ENCODE measurements around the gene KCNC2. TPM values are rescaled to one million over a fixed set of nuclear protein-coding genes. Genes with fewer than 3 reads are reported as not detected.

KCNC2 gene
- total RNA-seq, 1 experiment from 2014 or later: not detected

- no peak for DNase-seq (ENCODE audit: low read depth)
These were observed 46.8 kb downstream of the KCNC2 start for GRCh38 chr12:75162845-75163244.

DNA sequence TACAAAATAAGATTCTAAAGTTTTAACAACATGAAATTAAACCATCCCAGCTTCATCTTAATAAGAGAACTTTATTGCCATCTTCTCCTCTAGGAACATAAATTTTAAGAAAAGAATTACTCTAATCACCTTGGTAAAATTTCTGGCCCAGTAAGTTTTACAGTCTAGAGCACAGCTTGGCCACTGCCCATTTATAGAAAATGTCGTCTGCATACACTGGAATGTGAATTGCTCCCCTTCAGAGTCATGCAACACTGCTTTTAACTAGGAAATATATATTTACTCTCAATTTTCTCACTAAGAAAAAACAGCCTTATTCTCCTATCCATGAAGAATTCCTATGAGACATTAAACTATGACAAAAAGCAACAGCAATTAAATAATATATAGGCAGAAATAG lies 48.2 kb downstream of the KCNC2 start:
- DNase-seq (ENCODE audit: low read depth): no peak

GRCh38 chr12:75157385-75157784 lies 52.3 kb downstream of the KCNC2 start:
- DNase-seq (ENCODE audit: low read depth): no peak

- peak; percentile 18 for DNase-seq (ENCODE audit: low read depth)
These were observed 53.7 kb downstream of the KCNC2 start for GRCh38 chr12:75155962-75156361.

DNA sequence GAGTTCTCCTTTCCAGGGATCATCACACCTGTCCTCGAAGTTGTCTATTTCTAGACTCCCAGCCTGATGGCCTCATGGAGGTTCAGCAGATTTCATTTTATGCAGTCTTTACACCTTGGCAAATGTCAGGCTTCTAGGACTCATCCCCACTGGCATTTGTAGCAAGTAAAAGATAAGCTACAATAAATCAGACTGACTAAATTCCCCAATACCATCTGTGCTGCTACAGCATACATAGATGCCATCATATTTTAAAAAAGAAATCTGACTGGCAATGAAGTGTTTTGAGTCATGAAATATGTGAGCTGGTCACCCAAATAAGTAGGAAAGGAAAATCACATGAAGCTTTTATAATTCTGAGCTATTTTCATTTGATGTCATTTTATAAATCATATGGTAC lies 55.3 kb downstream of the KCNC2 start:
- DNase-seq (ENCODE audit: low read depth): no peak

GRCh38 chr12:75139196-75139595 lies 70.4 kb downstream of the KCNC2 start:
- no peak for DNase-seq (ENCODE audit: low read depth)

DNA sequence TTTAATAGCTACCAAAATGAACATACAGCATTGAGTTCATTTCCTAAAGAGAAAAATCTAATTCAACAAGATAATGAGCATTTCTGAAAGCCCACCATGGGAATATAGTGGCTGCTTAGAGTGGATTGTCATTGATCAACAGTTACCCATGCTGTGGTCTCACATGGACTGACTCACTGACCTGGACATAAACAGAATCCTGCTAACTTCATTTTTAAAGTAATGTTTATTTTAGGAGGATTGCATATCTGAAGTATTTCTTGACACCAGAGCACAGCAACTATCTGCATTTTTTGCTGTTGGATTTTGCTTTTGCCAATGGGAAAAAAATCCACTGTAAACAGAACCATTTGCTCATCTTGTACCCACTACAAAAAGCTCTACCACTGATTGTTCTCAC lies 71.7 kb downstream of the KCNC2 start:
- no peak for DNase-seq (ENCODE audit: low read depth)

DNA sequence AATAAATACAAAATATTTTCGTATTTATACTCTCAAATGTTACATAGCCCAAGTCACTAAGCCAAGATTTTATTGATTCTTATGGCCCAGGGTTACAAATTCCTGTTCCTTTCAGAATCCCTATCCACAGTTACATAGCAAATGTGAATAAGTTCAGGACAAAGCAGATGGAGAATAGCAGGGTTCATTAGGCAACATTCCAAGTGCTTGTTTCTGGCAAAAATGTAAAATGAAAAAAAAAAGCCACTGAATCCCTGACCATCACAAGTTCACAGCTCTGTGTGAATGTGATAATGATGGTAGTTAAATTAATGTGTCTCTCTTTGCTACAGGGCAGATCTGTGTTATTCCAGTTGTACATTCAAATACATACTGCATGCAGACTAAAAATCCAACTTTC lies 74.6 kb downstream of the KCNC2 start:
- DNase-seq (ENCODE audit: low read depth): no peak

GRCh38 chr12:75130811-75131210 lies 78.8 kb downstream of the KCNC2 start:
- DNase-seq (ENCODE audit: low read depth): no peak

DNA sequence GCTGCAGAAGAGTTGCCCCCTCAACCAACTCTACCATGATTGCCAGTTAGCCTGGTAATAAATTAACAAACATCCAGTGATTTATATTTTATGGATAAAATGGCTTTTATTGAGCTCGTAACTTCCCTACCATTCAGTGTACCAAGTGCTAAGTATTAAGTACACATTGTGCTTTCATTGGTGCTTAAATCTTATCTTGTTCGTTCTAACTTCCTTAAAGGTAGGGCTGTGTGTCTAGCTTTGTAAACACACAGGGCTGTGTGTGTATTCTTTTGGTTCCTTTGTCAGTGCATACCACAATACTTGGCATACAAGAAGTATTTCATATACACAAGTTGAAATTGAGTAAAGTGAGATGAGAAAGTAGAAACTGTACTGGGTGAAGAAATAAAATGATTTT lies 80.4 kb downstream of the KCNC2 start:
- DNase-seq (ENCODE audit: low read depth): no peak

- DNase-seq (ENCODE audit: low read depth): no peak
These were observed 88.5 kb downstream of the KCNC2 start for GRCh38 chr12:75121036-75121705.

- peak; percentile 45 for DNase-seq (ENCODE audit: low read depth)
These were observed 89.3 kb downstream of the KCNC2 start for GRCh38 chr12:75120311-75120711.

DNA sequence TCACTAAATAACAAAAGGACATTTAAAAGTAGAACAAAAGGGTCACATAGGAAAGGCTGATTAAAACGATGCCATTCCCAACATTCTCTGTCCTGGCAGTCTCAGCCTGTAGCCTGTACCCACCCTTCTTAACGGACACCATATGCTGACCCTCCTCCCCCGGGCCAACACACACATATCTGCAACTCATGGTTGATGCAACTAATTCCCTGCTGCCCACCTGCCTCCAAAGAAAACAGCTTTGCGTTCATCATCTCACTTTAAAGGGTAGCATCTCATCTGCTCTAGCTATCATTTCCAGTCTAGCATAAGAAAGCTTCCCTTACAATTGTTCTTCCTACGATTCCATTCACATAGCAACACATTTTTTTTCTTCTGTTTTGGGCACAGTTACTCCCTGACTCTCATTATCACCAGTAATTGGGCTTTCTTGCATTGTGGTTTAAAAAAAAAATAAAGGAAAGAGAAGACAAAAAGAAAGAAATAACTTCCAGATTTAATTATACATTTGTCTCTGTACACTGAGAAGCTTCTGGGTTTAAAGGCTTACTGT lies 92.9 kb downstream of the KCNC2 start:
- DNase-seq (ENCODE audit: low read depth): no peak

DNA sequence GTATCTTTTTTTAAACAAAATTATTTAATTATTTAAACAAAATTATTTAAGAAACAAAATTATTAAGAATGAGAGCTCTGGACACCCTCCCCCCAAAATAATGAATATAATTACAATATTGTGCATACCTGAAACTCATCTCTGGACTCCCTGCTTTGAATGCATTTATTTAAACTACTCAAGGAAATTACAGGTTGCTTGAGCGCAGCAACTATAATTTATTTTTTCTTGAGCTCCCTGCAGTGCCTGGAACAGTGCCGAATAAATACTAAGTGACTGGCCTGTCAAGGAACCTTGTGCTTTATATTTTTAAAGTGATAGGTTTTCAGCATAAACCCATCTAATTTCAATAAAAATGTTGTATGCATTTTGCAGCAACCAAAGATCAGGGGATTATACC lies 93.9 kb downstream of the KCNC2 start:
- DNase-seq (ENCODE audit: low read depth): no peak

- DNase-seq (ENCODE audit: low read depth): no peak
These were observed 105.8 kb downstream of the KCNC2 start for GRCh38 chr12:75103822-75104221.

GRCh38 chr12:75101781-75102180 lies 107.9 kb downstream of the KCNC2 start:
- DNase-seq (ENCODE audit: low read depth): no peak

DNA sequence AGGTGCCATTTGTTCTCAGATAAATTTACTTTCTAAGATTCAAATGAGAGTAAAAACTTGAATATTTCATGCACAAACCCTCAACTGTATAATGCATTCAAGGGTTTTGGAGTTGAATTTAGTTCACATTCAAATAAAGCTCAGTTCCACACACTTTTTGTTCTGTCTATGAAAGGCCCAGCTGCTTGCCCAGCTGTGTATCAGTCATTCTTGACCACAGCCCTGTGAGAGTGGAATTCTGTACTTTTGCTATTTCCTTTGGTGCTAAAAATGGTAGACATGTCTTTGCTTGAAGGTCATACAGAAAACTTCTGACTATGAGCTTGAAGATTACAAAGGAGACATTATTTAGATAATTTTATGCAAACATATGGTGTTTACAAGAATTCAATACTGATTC lies 110.4 kb downstream of the KCNC2 start:
- DNase-seq (ENCODE audit: low read depth): peak; percentile 18

DNA sequence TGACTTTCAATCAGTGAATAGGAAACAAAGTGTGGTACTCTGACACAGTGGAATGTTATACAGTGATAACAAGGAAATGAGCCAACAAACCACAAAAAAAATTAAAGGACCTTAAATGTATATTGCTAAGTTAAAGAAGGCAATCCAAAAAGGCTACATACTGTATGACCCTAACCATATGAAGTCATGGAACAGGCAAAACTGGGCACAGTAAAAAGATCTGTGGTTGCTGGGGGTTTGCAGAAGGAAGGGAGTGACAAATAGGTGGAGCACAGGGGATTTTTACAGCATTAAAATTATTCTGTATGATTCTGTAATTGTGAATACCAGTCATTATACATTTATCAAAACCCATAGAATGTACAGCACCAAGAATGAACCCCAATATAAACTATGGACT lies 112.6 kb downstream of the KCNC2 start:
- DNase-seq (ENCODE audit: low read depth): peak; percentile 47

DNA sequence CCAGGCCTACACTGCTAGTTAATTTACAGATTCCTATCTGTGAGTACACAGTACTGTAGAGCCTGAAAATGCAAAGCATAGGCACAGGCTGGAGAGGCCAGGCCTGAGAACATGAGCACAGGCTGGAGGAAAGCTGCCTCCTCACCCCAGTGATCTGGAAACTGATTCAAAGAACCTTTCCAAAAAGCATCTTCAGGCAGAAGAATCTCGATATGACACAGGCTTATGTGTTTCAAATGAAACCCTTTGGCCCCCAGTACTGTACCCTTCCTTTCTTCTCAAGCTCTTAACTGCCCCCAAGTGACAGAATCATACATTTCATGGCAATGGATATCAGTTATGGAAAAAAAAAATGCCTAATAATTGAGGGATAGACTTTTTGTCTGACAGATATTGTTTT lies 122.0 kb downstream of the KCNC2 start:
- peak; percentile 19 for DNase-seq (ENCODE audit: low read depth)

DNA sequence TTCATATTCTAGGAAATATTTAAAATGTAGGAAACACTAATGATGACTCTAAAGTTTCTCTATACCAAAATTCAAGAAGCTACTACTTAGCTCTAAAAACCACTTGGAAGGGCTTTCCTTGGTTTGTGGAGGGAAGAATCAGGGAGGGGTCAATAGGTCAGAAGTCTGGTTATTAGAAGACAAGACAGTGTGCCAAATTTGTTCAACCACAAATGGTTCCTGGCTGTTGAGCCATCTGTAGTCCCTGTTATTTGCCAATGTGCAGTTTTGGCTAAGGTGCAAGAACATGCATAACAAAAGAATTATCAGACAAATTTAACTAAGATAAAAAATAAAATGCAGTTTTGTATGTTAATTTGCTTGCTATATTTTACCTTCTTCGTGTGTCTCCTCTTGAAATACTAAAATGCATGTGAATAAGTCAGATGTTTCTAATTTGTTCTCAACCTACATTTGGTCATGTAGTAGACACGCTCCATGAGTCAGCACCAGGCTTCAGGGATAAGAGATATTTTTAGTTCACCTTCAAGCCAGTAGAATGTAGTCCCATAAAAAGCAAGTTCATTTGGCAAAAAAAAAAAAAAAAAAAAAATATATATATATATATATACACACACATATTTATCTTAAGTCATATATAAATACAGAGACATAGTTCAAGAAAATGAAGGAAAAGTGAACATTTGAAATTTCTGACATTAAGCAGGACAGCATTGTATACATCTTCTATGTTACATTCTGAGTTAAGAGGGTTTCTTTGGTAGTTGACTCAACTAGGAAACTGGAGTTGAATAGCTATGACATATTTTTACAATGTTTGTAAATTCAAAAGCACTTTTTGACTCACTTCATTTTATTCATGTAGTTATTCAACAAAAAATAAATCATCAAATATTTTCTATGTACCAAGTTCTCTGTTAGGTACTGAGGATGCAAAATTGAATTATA lies 123.3 kb downstream of the KCNC2 start:
- peak; percentile 13 for DNase-seq (ENCODE audit: low read depth)

DNA sequence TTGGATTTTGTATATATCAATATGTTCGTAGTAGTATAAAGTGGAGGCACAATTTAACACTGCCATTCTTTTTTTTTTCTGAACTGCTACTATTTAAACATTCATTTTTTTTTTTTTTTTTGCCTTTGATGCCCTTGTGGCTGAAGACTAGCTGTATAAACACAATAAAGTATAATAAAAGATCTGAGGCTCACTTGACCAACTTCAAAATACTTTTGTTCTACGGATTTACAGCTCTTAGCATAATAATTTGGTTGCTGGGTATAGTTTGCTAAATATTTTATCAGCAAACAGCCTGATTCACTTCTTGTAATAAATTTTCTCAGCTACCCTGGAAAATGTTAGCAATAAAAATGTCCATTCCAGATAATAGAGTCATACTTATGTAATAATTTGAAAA lies 128.3 kb downstream of the KCNC2 start:
- DNase-seq (ENCODE audit: low read depth): no peak

DNA sequence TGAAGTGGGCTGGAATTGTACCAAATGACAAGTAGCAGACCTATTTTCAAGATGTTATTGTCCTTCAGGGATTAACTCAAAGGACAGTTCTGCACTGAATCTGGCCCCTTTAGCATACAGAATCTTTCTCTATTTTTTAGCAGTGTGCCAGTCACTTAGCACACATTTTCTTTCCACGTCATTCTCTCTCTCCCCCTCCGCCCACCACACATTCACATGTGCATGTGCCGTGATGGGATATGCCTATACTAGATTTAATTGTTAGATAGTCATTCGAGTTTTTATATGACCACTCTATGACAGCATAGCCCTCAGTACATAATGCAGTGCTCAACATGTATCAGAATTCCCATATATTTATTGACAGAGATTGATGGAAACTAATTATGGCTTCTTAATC lies 129.1 kb downstream of the KCNC2 start:
- no peak for DNase-seq (ENCODE audit: low read depth)

Measured in HT1080 (cell line).